Measurements from ENCODE around the gene IL13. TPM values are rescaled to one million over a fixed set of nuclear protein-coding genes. Genes with fewer than 3 reads are reported as not detected.

IL13 gene
- total RNA-seq, 2 experiments from 2014 or later: not detected

GRCh38 chr5:132640613-132641012 is 17.4 kb upstream of the IL13 start:
- no TSS peak for BruUV-seq (replicated peaks)
- ChIA-PET POLR2A (interaction anchor here (0.6 to 0.7 kb wide), 3 partner anchors 8 to 546 kb away, joined by 3 to 4 read pairs (median 4); no protein-coding TSS in a partner anchor), CTCF (ENCODE audit: unreplicated experiment) (no interaction called here)
- Histone ChIP-seq H3K27ac (ENCODE audit: low read depth, low read length, poor library complexity, severe bottlenecking) (no peak overlapping the region), H3K36me3 (ENCODE audit: insufficient read depth, low read length) (peaks cover 84% of the 10 kb centered on the region), H3K4me1 (ENCODE audit: insufficient read depth, low read length, poor library complexity, severe bottlenecking) (no peaks in the 10 kb centered on the region), H2AFZ (ENCODE audit: low read length) (no peak overlapping the region), H3K4me3 (ENCODE audit: low read depth, low read length, poor library complexity, severe bottlenecking) (no peak overlapping the region), H4K20me1 (ENCODE audit: insufficient read depth, low read length) (no peaks in the 10 kb centered on the region), H3K79me2 (ENCODE audit: insufficient read depth, low read depth, low read length) (no peaks in the 10 kb centered on the region), H3K9me3 (ENCODE audit: low read length) (no peaks in the 10 kb centered on the region), H3K4me2 (ENCODE audit: low read length) (no peak overlapping the region), H3K9me2 (ENCODE audit: insufficient read depth, low read length) (no peaks in the 10 kb centered on the region)
- TF ChIP-seq EZH2phosphoT487 (IDR thresholded peaks at IDR 0.05; ENCODE audit: borderline replicate concordance, low read depth, low read length) (no peak), CTCF (conservative IDR thresholded peaks at IDR 0.05; ENCODE audit: low read length) (no peak)
- intact Hi-C loops (cut with micrococcal nuclease; ENCODE audit: unreplicated experiment): no loop called here
- DNase-seq (ENCODE audit: low spot score): no peak

- Histone ChIP-seq H3K4me3 (ENCODE audit: low read depth, low read length, poor library complexity, severe bottlenecking) (no peak overlapping the region), H4K20me1 (ENCODE audit: insufficient read depth, low read length) (no peaks in the 10 kb centered on the region), H3K79me2 (ENCODE audit: insufficient read depth, low read depth, low read length) (no peaks in the 10 kb centered on the region), H3K9me2 (ENCODE audit: insufficient read depth, low read length) (no peaks in the 10 kb centered on the region), H3K4me1 (ENCODE audit: insufficient read depth, low read length, poor library complexity, severe bottlenecking) (no peaks in the 10 kb centered on the region), H3K9me3 (ENCODE audit: low read length) (no peaks in the 10 kb centered on the region), H2AFZ (ENCODE audit: low read length) (no peak overlapping the region), H3K36me3 (ENCODE audit: insufficient read depth, low read length) (peaks cover 78% of the 10 kb centered on the region), H3K4me2 (ENCODE audit: low read length) (no peak overlapping the region), H3K27ac (ENCODE audit: low read depth, low read length, poor library complexity, severe bottlenecking) (no peak overlapping the region)
- ChIA-PET CTCF (ENCODE audit: unreplicated experiment) (no interaction called here), POLR2A (interaction anchor here (0.6 kb wide), 2 partner anchors 8 to 545 kb away, joined by 4 read pairs; no protein-coding TSS in a partner anchor)
- DNase-seq (ENCODE audit: low spot score): no peak
- intact Hi-C loops (cut with micrococcal nuclease; ENCODE audit: unreplicated experiment): no loop called here
- TF ChIP-seq CTCF (conservative IDR thresholded peaks at IDR 0.05; ENCODE audit: low read length) (no peak), EZH2phosphoT487 (IDR thresholded peaks at IDR 0.05; ENCODE audit: borderline replicate concordance, low read depth, low read length) (no peak)
- no TSS peak for BruUV-seq (replicated peaks)
These were observed 16.7 kb upstream of the IL13 start for GRCh38 chr5:132641241-132641723.

- Histone ChIP-seq H3K4me3 (ENCODE audit: low read depth, low read length, poor library complexity, severe bottlenecking) (no peak overlapping the region), H3K9me3 (ENCODE audit: low read length) (no peaks in the 10 kb centered on the region), H3K79me2 (ENCODE audit: insufficient read depth, low read depth, low read length) (no peaks in the 10 kb centered on the region), H3K27ac (ENCODE audit: low read depth, low read length, poor library complexity, severe bottlenecking) (no peak overlapping the region), H4K20me1 (ENCODE audit: insufficient read depth, low read length) (no peaks in the 10 kb centered on the region), H3K4me1 (ENCODE audit: insufficient read depth, low read length, poor library complexity, severe bottlenecking) (no peaks in the 10 kb centered on the region), H2AFZ (ENCODE audit: low read length) (no peak overlapping the region), H3K4me2 (ENCODE audit: low read length) (no peak overlapping the region), H3K9me2 (ENCODE audit: insufficient read depth, low read length) (no peaks in the 10 kb centered on the region), H3K36me3 (ENCODE audit: insufficient read depth, low read length) (peaks cover 73% of the 10 kb centered on the region)
- no TSS peak for BruUV-seq (replicated peaks)
- intact Hi-C loops (cut with micrococcal nuclease; ENCODE audit: unreplicated experiment): no loop called here
- CTCF ChIA-PET (ENCODE audit: unreplicated experiment): no interaction called here
- POLR2A ChIA-PET: no interaction called here
- TF ChIP-seq CTCF (conservative IDR thresholded peaks at IDR 0.05; ENCODE audit: low read length): no peak
- TF ChIP-seq EZH2phosphoT487 (IDR thresholded peaks at IDR 0.05; ENCODE audit: borderline replicate concordance, low read depth, low read length): no peak
- DNase-seq (ENCODE audit: low spot score): no peak
These were observed 16.1 kb upstream of the IL13 start for GRCh38 chr5:132641841-132642240.
